HepG2 (cell line): ENCODE results near the gene S100A16. TPM values are rescaled to one million over a fixed set of nuclear protein-coding genes. Genes with fewer than 3 reads are reported as not detected.

Experiments used
- ATF1 ChIP-seq: IDR thresholded peaks from 2 replicates; pipeline ENCODE4 v1.6.1; 2016; ENCODE audit warnings: mild to moderate bottlenecking, control low read depth
- CEBPG ChIP-seq: IDR thresholded peaks from 2 replicates; pipeline ENCODE4 v1.6.1; 2016
- CREB1 ChIP-seq, 2 experiments: fragments of 450-650 bp in 1 of 2; IDR thresholded peaks; 2 replicates each; pipeline ENCODE4 v1.6.1; 2016 to 2017; ENCODE audit warnings: control low read depth in 1 of 2, mild to moderate bottlenecking in 1 of 2, missing compliant biosample characterization in 1 of 2, missing genetic modification characterization in 1 of 2
- ELF4 ChIP-seq: sonication (generic); formaldehyde crosslinking; IDR thresholded peaks from 2 replicates; pipeline ENCODE4 v1.5.0; 2020; ENCODE audit warnings: missing genetic modification reagents, mild to moderate bottlenecking, moderate library complexity, borderline replicate concordance
- FOXO1 ChIP-seq: sonication (generic); formaldehyde crosslinking; IDR thresholded peaks from 2 replicates; pipeline ENCODE4 v1.4.0; 2020; ENCODE audit warnings: missing genetic modification reagents
- NFATC3 ChIP-seq: sonication (generic); formaldehyde crosslinking; IDR thresholded peaks from 2 replicates; pipeline ENCODE4 v1.5.1; 2020; ENCODE audit warnings: mild to moderate bottlenecking, missing genetic modification reagents
- TBX3 ChIP-seq: fragments of 450-650 bp; IDR thresholded peaks from 2 replicates; pipeline ENCODE4 v1.6.1; 2017; ENCODE audit warnings: antibody characterized with exemption, mild to moderate bottlenecking, inconsistent platforms, borderline replicate concordance
- ZEB1 ChIP-seq: IDR thresholded peaks from 2 replicates; pipeline ENCODE4 v1.6.1; 2012; ENCODE audit warnings: mild to moderate bottlenecking, low read depth, inconsistent platforms; ENCODE audit not compliant: insufficient replicate concordance
- ZNF205 ChIP-seq: IDR thresholded peaks from 2 replicates; pipeline ENCODE4 v1.6.1; 2018; ENCODE audit warnings: missing biosample characterization, missing genetic modification reagents
- ZNF317 ChIP-seq: sonication (generic); formaldehyde crosslinking; IDR thresholded peaks from 2 replicates; pipeline ENCODE4 v1.5.0; 2020; ENCODE audit warnings: mild to moderate bottlenecking, missing genetic modification reagents
- ZNF616 ChIP-seq: sonication (generic); formaldehyde crosslinking; IDR thresholded peaks from 2 replicates; pipeline ENCODE4 v1.5.0; 2020; ENCODE audit warnings: low read depth, mild to moderate bottlenecking, missing genetic modification reagents
- polyA plus RNA-seq, 8 experiments: library from polyadenylated mRNA; depleted of rRNA in 3 of 8; stranded (reverse) in 7 of 8; unstranded in 1 of 8; fragments of >200 nt; fragmentation: Illumina TruSeq in 4 of 8; extraction: Trizol in 4 of 8; gene quantifications; 2 replicates each; pipeline versions ENCODE4 v1.2.1 to v1.2.3, GENCODE V29; 2011 to 2016; ENCODE audit warnings: low read depth in 4 of 8, missing spikeins in 1 of 8, mixed read lengths in 1 of 8; ENCODE audit not compliant: insufficient read depth in 1 of 8
- total RNA-seq, 5 experiments: library from RNA; depleted of rRNA; stranded (reverse); fragments of >200 nt; fragmentation: Illumina TruSeq; extraction: Trizol; gene quantifications; 2 replicates each; pipeline ENCODE4 v1.2.3, GENCODE V29; 2016; ENCODE audit warnings: low read depth in 1 of 5
- TF ChIP-seq, protein P1 (sequence below): sonication (generic); formaldehyde crosslinking; IDR thresholded peaks from 2 replicates; pipeline ENCODE4 v1.4.0; 2020; ENCODE audit warnings: low read depth, missing genetic modification reagents
- TF ChIP-seq, protein P2 (sequence below): sonication (generic); formaldehyde crosslinking; IDR thresholded peaks from 2 replicates; pipeline ENCODE4 v1.5.0; 2020; ENCODE audit warnings: mild to moderate bottlenecking, missing genetic modification reagents, moderate library complexity
- TF ChIP-seq, protein P3 (sequence below): conservative IDR thresholded peaks from 2 replicates; pipeline ENCODE4 v1.6.1; 2018; ENCODE audit warnings: missing genetic modification reagents
- TF ChIP-seq, protein P4 (sequence below): sonication (generic); formaldehyde crosslinking; IDR thresholded peaks from 2 replicates; pipeline ENCODE4 v1.4.0; 2020; ENCODE audit warnings: missing genetic modification reagents
- TF ChIP-seq, protein P5 (sequence below): IDR thresholded peaks from 2 replicates; pipeline ENCODE4 v1.6.1; 2016; ENCODE audit warnings: control low read depth
- TF ChIP-seq, protein P6 (sequence below): sonication (generic); formaldehyde crosslinking; IDR thresholded peaks from 2 replicates; pipeline ENCODE4 v1.4.0; 2020; ENCODE audit warnings: mild to moderate bottlenecking, missing genetic modification reagents

The S100A16 gene
- total and polyA plus RNA-seq, 2 of the 13 experiments (the other 11 are each of a cell fraction or from before 2014, with no cell fraction given), result 46.0 to 195 TPM

DNA sequence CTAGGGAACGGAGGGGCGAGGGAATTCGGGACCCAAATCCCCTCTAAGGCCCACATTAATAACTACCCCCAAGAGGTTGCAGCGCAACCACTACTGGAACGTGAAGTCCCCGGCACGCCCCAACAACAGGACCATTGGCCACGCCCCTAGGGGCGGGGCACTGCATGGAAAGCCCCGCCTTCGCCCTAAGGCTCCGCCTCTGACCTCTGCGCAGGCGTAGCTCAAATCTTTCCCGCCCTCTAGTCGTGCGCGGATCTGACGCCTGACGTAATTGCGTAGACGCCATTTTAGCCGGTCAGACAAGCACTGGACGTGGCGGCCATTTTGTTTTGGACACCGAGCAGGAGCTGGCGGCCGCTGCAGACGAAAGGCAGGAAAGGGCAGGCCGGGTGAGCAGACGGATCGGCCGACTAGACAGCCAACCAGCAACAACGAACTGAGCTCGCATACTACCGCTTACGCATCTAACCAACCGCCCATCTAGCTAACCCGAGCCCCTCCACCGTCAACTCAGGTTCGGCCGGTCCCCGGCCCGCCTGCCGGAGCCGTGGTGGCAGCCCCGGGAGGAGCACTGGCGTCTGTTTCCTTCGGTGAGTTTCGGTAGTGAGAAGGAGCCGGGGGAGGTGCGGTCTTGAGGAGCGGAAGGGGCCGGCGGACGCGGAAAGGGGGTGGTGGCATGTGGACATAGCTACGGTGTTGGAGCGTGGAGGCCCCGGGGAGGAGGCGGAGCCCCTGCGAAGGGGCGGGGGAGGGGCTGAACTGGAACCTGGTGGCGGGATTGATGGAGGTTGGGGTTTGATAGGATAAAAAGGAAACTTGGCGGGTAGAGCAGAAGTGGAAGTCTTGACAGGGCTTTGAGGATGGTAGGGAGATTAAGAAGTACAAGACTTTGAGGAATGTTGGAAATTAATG lies 21.1 kb upstream of the S100A16 start, which contains the start of gene CHTOP (continued):
- TF ChIP-seq, protein P1, sequence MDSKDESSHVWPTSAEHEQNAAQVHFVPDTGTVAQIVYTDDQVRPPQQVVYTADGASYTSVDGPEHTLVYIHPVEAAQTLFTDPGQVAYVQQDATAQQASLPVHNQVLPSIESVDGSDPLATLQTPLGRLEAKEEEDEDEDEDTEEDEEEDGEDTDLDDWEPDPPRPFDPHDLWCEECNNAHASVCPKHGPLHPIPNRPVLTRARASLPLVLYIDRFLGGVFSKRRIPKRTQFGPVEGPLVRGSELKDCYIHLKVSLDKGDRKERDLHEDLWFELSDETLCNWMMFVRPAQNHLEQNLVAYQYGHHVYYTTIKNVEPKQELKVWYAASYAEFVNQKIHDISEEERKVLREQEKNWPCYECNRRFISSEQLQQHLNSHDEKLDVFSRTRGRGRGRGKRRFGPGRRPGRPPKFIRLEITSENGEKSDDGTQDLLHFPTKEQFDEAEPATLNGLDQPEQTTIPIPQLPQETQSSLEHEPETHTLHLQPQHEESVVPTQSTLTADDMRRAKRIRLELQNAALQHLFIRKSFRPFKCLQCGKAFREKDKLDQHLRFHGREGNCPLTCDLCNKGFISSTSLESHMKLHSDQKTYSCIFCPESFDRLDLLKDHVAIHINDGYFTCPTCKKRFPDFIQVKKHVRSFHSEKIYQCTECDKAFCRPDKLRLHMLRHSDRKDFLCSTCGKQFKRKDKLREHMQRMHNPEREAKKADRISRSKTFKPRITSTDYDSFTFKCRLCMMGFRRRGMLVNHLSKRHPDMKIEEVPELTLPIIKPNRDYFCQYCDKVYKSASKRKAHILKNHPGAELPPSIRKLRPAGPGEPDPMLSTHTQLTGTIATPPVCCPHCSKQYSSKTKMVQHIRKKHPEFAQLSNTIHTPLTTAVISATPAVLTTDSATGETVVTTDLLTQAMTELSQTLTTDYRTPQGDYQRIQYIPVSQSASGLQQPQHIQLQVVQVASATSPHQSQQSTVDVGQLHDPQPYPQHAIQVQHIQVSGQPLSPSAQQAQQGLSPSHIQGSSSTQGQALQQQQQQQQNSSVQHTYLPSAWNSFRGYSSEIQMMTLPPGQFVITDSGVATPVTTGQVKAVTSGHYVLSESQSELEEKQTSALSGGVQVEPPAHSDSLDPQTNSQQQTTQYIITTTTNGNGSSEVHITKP (CRISPR knock-in tag), result no peak
- TF ChIP-seq, protein P2, sequence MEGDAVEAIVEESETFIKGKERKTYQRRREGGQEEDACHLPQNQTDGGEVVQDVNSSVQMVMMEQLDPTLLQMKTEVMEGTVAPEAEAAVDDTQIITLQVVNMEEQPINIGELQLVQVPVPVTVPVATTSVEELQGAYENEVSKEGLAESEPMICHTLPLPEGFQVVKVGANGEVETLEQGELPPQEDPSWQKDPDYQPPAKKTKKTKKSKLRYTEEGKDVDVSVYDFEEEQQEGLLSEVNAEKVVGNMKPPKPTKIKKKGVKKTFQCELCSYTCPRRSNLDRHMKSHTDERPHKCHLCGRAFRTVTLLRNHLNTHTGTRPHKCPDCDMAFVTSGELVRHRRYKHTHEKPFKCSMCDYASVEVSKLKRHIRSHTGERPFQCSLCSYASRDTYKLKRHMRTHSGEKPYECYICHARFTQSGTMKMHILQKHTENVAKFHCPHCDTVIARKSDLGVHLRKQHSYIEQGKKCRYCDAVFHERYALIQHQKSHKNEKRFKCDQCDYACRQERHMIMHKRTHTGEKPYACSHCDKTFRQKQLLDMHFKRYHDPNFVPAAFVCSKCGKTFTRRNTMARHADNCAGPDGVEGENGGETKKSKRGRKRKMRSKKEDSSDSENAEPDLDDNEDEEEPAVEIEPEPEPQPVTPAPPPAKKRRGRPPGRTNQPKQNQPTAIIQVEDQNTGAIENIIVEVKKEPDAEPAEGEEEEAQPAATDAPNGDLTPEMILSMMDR (CRISPR knock-in tag), result no peak
- no peak for TF ChIP-seq ZNF616 (CRISPR knock-in tag)
- peak; percentile 87 for TF ChIP-seq CREB1 (IDR thresholded peaks at IDR 0.05)
- TF ChIP-seq CREB1 (CRISPR knock-in tag; IDR thresholded peaks at IDR 0.05), result peak; percentile 95
- TF ChIP-seq TBX3, result peak; percentile 42; the same call in 1 of the 2 replicates
- TF ChIP-seq, protein P3, sequence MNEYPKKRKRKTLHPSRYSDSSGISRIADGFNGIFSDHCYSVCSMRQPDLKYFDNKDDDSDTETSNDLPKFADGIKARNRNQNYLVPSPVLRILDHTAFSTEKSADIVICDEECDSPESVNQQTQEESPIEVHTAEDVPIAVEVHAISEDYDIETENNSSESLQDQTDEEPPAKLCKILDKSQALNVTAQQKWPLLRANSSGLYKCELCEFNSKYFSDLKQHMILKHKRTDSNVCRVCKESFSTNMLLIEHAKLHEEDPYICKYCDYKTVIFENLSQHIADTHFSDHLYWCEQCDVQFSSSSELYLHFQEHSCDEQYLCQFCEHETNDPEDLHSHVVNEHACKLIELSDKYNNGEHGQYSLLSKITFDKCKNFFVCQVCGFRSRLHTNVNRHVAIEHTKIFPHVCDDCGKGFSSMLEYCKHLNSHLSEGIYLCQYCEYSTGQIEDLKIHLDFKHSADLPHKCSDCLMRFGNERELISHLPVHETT (CRISPR knock-in tag), result peak; percentile 84
- no peak for TF ChIP-seq ELF4
- TF ChIP-seq ZNF205, result peak; percentile 26; the same call in 1 of the 2 replicates
- TF ChIP-seq ZEB1, result no peak
- TF ChIP-seq, protein P4, sequence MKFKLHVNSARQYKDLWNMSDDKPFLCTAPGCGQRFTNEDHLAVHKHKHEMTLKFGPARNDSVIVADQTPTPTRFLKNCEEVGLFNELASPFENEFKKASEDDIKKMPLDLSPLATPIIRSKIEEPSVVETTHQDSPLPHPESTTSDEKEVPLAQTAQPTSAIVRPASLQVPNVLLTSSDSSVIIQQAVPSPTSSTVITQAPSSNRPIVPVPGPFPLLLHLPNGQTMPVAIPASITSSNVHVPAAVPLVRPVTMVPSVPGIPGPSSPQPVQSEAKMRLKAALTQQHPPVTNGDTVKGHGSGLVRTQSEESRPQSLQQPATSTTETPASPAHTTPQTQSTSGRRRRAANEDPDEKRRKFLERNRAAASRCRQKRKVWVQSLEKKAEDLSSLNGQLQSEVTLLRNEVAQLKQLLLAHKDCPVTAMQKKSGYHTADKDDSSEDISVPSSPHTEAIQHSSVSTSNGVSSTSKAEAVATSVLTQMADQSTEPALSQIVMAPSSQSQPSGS (CRISPR knock-in tag), result peak; percentile 96
- peak; percentile 86 for TF ChIP-seq ATF1
- TF ChIP-seq, protein P5, sequence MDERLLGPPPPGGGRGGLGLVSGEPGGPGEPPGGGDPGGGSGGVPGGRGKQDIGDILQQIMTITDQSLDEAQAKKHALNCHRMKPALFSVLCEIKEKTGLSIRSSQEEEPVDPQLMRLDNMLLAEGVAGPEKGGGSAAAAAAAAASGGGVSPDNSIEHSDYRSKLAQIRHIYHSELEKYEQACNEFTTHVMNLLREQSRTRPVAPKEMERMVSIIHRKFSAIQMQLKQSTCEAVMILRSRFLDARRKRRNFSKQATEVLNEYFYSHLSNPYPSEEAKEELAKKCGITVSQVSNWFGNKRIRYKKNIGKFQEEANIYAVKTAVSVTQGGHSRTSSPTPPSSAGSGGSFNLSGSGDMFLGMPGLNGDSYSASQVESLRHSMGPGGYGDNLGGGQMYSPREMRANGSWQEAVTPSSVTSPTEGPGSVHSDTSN, result no peak
- peak; percentile 55; the same call in 1 of the 2 replicates for TF ChIP-seq ZNF317
- TF ChIP-seq NFATC3 (CRISPR knock-in tag), result no peak
- TF ChIP-seq FOXO1 (CRISPR knock-in tag), result no peak; the same call in 1 of the 2 replicates
- TF ChIP-seq, protein P6, sequence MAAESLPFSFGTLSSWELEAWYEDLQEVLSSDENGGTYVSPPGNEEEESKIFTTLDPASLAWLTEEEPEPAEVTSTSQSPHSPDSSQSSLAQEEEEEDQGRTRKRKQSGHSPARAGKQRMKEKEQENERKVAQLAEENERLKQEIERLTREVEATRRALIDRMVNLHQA, result no peak
- peak; percentile 76 for TF ChIP-seq CEBPG (CRISPR knock-in tag)
